Nephron (organoid): Measurements from ENCODE around the gene HOXA10.
A peak's percentile ranks its signal among the peaks of the same experiment; 100 is the strongest.

Source experiments
- H3K27ac Mint-ChIP-seq, 3 experiments: 2 replicates each; pipeline ENCODE4 v1.8.0; 2020; ENCODE audit warnings: mixed read lengths in 3 of 3, mild to moderate bottlenecking in 2 of 3, moderate library complexity in 1 of 3
- H3K27me3 Mint-ChIP-seq: 2 replicates; pipeline ENCODE4 v1.8.0; 2021; ENCODE audit warnings: low read depth, mild to moderate bottlenecking, moderate library complexity, mixed read lengths
- H3K36me3 Mint-ChIP-seq: 2 replicates; pipeline ENCODE4 v1.8.0; 2020; ENCODE audit warnings: low read depth, mixed read lengths
- H3K4me1 Mint-ChIP-seq: 2 replicates; pipeline ENCODE4 v1.8.0; 2020; ENCODE audit warnings: mixed read lengths
- H3K4me3 Mint-ChIP-seq, 3 experiments: 2 replicates each; pipeline ENCODE4 v1.8.0; 2020; ENCODE audit warnings: mild to moderate bottlenecking in 3 of 3, mixed read lengths in 3 of 3, moderate library complexity in 2 of 3
- H3K9me3 Mint-ChIP-seq: 2 replicates; pipeline ENCODE4 v1.8.0; 2020; ENCODE audit warnings: mixed read lengths
- CTCF ChIP-seq, 3 experiments: fragments of 200-600 bp; sonication (generic); IDR thresholded peaks; one replicate each; pipeline ENCODE4 v1.5.0; 2021; ENCODE audit warnings: antibody characterized with exemption in 3 of 3; ENCODE audit not compliant: unreplicated experiment in 3 of 3

HOXA10 gene

GRCh38 chr7:27194686-27195379, 20.7 kb upstream of the HOXA10 start:
- no peak for TF ChIP-seq CTCF (IDR thresholded peaks at IDR 0.05; ENCODE audit: unreplicated experiment in 3 of 3)
- no peak overlapping the region for H3K4me3 Mint-ChIP-seq
- peaks cover 98% of the 10 kb centered on the region for H3K27me3 Mint-ChIP-seq
- H3K36me3 Mint-ChIP-seq, result no peaks in the 10 kb centered on the region
- H3K9me3 Mint-ChIP-seq, result no peaks in the 10 kb centered on the region
- H3K4me1 Mint-ChIP-seq, result peaks cover 17% of the 10 kb centered on the region
- H3K27ac Mint-ChIP-seq, result no peak overlapping the region

DNA sequence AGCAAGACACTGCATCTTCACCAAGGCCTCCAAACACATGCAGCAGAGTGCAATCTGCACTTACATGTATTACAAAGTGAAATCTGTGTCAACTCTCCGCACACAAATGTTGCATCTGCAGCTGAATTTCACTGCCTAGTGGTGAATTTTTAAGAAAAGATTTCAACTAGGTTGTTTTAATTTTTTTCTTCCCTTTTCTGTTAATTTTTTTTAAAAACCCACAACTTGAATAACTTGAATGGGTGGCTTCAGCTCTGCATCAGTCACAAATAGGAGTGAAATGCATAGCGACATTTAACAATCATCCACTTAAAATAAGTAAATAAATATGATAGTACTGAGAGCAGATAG, 19.9 kb upstream of the HOXA10 start:
- H3K9me3 Mint-ChIP-seq, result no peaks in the 10 kb centered on the region

DNA sequence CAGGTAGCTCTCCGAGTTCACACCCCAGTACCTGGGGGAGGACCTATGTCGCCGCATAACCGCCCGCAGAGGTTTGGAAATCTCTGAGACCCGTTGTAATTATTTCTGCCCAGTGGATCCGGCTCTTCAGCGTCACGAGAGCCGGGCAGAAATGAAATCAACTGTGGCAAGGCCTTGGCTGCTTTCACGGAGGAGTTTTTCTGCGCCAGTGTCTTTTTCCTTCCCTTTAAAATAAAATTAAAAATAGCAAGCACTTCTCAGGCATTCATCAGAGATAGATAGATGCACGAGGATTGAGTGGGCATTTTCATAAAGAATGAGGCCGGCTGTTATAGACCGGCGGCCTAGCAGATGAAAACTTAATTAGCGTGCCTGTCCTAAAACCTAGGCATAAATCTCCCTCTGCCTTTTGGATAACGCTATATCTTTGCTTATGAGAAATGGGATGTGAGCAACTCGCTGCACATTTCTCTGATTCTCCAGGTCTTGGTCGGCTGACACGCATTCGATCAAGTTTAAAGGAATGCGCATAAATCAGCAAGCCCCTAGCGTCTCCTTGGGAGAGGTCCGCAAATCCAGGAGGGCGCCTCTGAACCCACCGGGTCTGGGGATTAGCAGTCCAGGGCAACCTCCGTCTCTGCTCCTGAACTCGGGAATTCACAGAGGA, 19.3 kb upstream of the HOXA10 start:
- peak overlapping the region; percentile 31 to 57 (median 56) for H3K4me3 Mint-ChIP-seq
- H3K4me1 Mint-ChIP-seq, result peaks cover 26% of the 10 kb centered on the region
- H3K27ac Mint-ChIP-seq, result peak overlapping the region in 1 of 3 experiments; percentile 40
- no peaks in the 10 kb centered on the region for H3K9me3 Mint-ChIP-seq
- TF ChIP-seq CTCF (IDR thresholded peaks at IDR 0.05; ENCODE audit: unreplicated experiment in 3 of 3), result no peak
- no peaks in the 10 kb centered on the region for H3K36me3 Mint-ChIP-seq
- peaks cover 100% of the 10 kb centered on the region for H3K27me3 Mint-ChIP-seq

More for the DNA sequence above, 19.9 kb upstream of the HOXA10 start:
- peak overlapping the region in 2 of 3 experiments; percentile 56 to 57 for H3K4me3 Mint-ChIP-seq
- TF ChIP-seq CTCF (IDR thresholded peaks at IDR 0.05; ENCODE audit: unreplicated experiment in 3 of 3), result no peak
- H3K27ac Mint-ChIP-seq, result peak overlapping the region in 1 of 3 experiments; percentile 40
- H3K36me3 Mint-ChIP-seq, result no peaks in the 10 kb centered on the region
- peaks cover 100% of the 10 kb centered on the region for H3K27me3 Mint-ChIP-seq
- peaks cover 22% of the 10 kb centered on the region for H3K4me1 Mint-ChIP-seq

DNA sequence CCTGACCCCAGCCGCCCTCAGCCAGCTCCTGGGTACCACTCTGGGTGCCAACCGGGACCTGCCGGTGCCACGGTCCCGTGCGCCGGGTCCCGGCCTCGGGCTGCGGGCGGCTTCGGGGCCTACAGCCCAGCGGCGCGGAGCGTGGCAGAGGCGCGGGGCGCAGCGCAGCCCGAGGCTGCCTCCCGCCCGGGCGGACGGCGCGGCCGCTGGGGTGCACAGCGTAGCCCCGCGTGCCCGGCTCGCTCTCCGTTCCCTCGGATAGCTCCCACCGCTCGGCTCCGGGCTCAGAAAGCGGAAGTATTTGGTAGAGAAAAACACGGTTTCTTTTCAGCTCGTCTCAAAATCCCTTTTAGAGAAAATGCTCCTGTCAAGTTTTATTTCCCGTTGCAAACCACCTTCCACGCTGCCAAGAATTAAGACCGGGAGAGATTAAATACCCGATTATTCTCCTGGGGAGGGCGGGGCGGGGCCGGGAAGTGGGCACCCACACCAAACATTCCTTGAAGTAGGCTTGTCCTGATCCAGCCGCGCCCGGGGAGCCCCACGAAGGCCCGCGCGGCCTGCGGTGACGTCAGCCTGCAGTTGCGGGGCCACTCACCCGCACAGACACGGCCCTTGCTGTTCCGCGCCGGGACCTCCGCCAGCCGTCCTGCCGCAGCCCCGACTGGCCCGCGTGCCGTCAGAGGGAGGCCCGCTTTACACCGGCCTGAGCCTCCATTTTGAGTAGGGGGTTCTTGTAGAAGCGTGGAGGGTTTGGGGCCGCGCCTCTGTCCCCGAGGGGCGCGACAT, 18.6 kb upstream of the HOXA10 start:
- peak overlapping the region; percentile 56 to 79 (median 69) for H3K4me3 Mint-ChIP-seq
- TF ChIP-seq CTCF (IDR thresholded peaks at IDR 0.05; ENCODE audit: unreplicated experiment in 3 of 3), result no peak

DNA sequence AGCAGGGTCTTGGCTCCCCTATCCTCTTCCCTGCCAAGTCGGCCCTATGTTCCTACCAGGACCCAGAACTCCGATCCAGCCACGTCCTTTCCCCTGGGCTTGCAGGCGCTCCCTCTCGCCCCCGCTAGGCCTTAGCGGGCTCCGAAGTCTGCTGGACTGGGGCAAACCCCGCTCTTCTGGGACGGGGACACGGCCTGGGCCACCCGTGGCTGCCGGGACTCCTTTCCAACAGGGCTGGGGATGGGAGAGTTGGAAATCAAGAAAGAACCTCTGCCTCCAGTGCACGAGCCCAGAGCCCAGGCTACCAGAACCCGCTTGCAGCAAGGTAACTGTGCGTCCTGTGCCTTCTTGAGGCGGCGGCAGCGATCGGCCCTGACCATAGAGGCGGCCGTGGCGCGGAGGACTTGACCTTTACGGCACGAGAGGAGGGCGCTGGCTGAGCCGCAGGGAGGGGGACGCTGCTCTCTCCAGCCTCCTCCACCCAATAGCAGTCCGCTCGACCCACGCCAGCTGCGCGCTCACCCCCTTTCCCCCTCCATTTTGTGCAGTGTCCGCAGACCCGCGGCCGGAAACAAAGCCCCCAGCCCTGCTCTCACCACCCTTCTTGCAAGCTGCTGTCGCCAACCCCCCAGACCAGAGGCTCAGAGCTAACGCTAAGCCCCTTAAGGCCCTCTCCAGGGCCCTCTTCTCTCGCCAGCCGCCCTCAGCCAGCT, 17.9 kb upstream of the HOXA10 start:
- TF ChIP-seq CTCF (IDR thresholded peaks at IDR 0.05; ENCODE audit: unreplicated experiment in 3 of 3), result no peak

More for the DNA sequence above, 18.6 kb upstream of the HOXA10 start:
- Mint-ChIP-seq H3K36me3 (no peaks in the 10 kb centered on the region), H3K27ac (no peak overlapping the region), H3K9me3 (no peaks in the 10 kb centered on the region), H3K4me1 (peaks cover 33% of the 10 kb centered on the region), H3K27me3 (peaks cover 100% of the 10 kb centered on the region)

More for the DNA sequence above, 17.9 kb upstream of the HOXA10 start:
- peaks cover 34% of the 10 kb centered on the region for H3K4me1 Mint-ChIP-seq
- H3K27ac Mint-ChIP-seq, result peak overlapping the region in 1 of 3 experiments; percentile 44
- H3K4me3 Mint-ChIP-seq, result peak overlapping the region; percentile 62 to 79 (median 71)
- H3K27me3 Mint-ChIP-seq, result peaks cover 100% of the 10 kb centered on the region
- no peaks in the 10 kb centered on the region for H3K9me3 Mint-ChIP-seq
- H3K36me3 Mint-ChIP-seq, result no peaks in the 10 kb centered on the region
